ENCODE data around the gene CWC27.
"Not testable (repeated sequence)": the region's sequence is repeated elsewhere in the genome, so short reads cannot be mapped to it uniquely, and the experiment has no call there.

The CWC27 gene

GRCh38 chr5:64786372-64786771, 17.6 kb downstream of the CWC27 start:
- no peak for DNase-seq (ENCODE audit: low read depth in 1 of 2, low spot score in 1 of 2)

- no peak for DNase-seq (ENCODE audit: low read depth in 1 of 2, low spot score in 1 of 2)
These were observed 19.4 kb downstream of the CWC27 start for GRCh38 chr5:64788156-64788555.

- DNase-seq (ENCODE audit: low read depth in 1 of 2, low spot score in 1 of 2): no peak
These were observed 20.7 kb downstream of the CWC27 start for GRCh38 chr5:64789457-64789856.

GRCh38 chr5:64790210-64790609, 21.5 kb downstream of the CWC27 start:
- DNase-seq (ENCODE audit: low read depth in 1 of 2, low spot score in 1 of 2): no peak

GRCh38 chr5:64792469-64792868, 23.7 kb downstream of the CWC27 start:
- DNase-seq (ENCODE audit: low read depth in 1 of 2, low spot score in 1 of 2): no peak

- no peak for DNase-seq (ENCODE audit: low read depth in 1 of 2, low spot score in 1 of 2)
These were observed 25.5 kb downstream of the CWC27 start for GRCh38 chr5:64794053-64794770.

GRCh38 chr5:64796301-64796700, 27.6 kb downstream of the CWC27 start:
- DNase-seq (ENCODE audit: low read depth in 1 of 2, low spot score in 1 of 2): no peak

GRCh38 chr5:64800926-64801325, 32.2 kb downstream of the CWC27 start:
- DNase-seq (ENCODE audit: low read depth in 1 of 2, low spot score in 1 of 2): no peak

- DNase-seq (ENCODE audit: low read depth in 1 of 2, low spot score in 1 of 2): no peak
These were observed 37.8 kb downstream of the CWC27 start for GRCh38 chr5:64806537-64806936.

- no peak for DNase-seq (ENCODE audit: low read depth in 1 of 2, low spot score in 1 of 2)
These were observed 38.8 kb downstream of the CWC27 start for GRCh38 chr5:64807520-64807919.

GRCh38 chr5:64811050-64811640, 42.4 kb downstream of the CWC27 start:
- no peak for DNase-seq (ENCODE audit: low read depth in 1 of 2, low spot score in 1 of 2)

GRCh38 chr5:64814073-64814472, 45.3 kb downstream of the CWC27 start:
- DNase-seq (ENCODE audit: low read depth in 1 of 2, low spot score in 1 of 2): no peak

GRCh38 chr5:64818245-64818644, 49.5 kb downstream of the CWC27 start:
- DNase-seq (ENCODE audit: low read depth in 1 of 2, low spot score in 1 of 2): no peak

- not testable (repeated sequence) for DNase-seq (ENCODE audit: low read depth in 1 of 2, low spot score in 1 of 2)
These were observed 50.6 kb downstream of the CWC27 start for GRCh38 chr5:64819345-64819744.

- DNase-seq (ENCODE audit: low read depth in 1 of 2, low spot score in 1 of 2): no peak
These were observed 53.6 kb downstream of the CWC27 start for GRCh38 chr5:64822320-64822719.

GRCh38 chr5:64826541-64826940, 57.8 kb downstream of the CWC27 start:
- no peak for DNase-seq (ENCODE audit: low read depth in 1 of 2, low spot score in 1 of 2)

GRCh38 chr5:64827703-64828102, 59.0 kb downstream of the CWC27 start:
- DNase-seq (ENCODE audit: low read depth in 1 of 2, low spot score in 1 of 2): no peak

GRCh38 chr5:64830650-64831049, 61.9 kb downstream of the CWC27 start:
- DNase-seq (ENCODE audit: low read depth in 1 of 2, low spot score in 1 of 2): not testable (repeated sequence)

GRCh38 chr5:64831996-64832395, 63.3 kb downstream of the CWC27 start:
- no peak for DNase-seq (ENCODE audit: low read depth in 1 of 2, low spot score in 1 of 2)

- DNase-seq (ENCODE audit: low read depth in 1 of 2, low spot score in 1 of 2): no peak
These were observed 65.3 kb downstream of the CWC27 start for GRCh38 chr5:64834037-64834436.

- no peak for DNase-seq (ENCODE audit: low read depth in 1 of 2, low spot score in 1 of 2)
These were observed 65.9 kb downstream of the CWC27 start for GRCh38 chr5:64834611-64835010.

- DNase-seq (ENCODE audit: low read depth in 1 of 2, low spot score in 1 of 2): no peak
These were observed 66.5 kb downstream of the CWC27 start for GRCh38 chr5:64835266-64835665.

GRCh38 chr5:64836190-64836755, 67.5 kb downstream of the CWC27 start:
- no peak for DNase-seq (ENCODE audit: low read depth in 1 of 2, low spot score in 1 of 2)
